GOT3 (cell line): ENCODE results near the gene NOG.

Experiments used
- DNase-seq: peaks from one replicate; lab custom pipeline; 2025; ENCODE audit warnings: mixed read lengths; lab: John Stamatoyannopoulos, UW

The NOG gene

GRCh38 chr17:56596691-56597494 is 3.4 kb downstream of the NOG start:
- DNase-seq, result no peak

DNA sequence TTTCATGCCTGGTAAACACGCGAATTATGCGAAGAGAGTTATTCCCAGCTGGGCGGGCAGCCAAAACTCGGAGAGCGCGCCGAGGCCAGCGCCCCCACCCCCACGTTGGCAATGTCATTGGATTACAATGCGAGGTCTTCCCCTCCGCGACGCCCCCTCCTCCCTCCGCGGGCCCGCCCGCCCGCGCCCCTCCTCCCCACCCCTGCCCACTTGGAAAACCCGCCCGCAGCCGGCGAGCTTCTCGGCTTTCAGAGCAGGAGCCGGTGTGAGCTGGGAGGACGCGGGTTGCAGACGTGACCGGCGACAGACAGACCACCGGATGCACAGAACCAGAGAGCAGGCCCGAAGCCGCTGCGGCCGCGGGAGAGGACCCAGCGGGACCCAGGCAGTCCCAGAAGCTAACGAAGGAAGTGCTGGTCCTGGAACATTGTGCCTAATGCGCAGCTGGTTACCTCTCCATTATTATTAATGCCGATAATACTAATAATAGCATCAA is 4.0 kb downstream of the NOG start:
- DNase-seq, result no peak

GRCh38 chr17:56598466-56598865 is 5.0 kb downstream of the NOG start:
- no peak for DNase-seq

GRCh38 chr17:56599088-56599487 is 5.6 kb downstream of the NOG start:
- no peak for DNase-seq

GRCh38 chr17:56599566-56599965 is 6.1 kb downstream of the NOG start:
- DNase-seq, result no peak

- no peak for DNase-seq
These were observed 6.8 kb downstream of the NOG start for GRCh38 chr17:56600256-56600655.

DNA sequence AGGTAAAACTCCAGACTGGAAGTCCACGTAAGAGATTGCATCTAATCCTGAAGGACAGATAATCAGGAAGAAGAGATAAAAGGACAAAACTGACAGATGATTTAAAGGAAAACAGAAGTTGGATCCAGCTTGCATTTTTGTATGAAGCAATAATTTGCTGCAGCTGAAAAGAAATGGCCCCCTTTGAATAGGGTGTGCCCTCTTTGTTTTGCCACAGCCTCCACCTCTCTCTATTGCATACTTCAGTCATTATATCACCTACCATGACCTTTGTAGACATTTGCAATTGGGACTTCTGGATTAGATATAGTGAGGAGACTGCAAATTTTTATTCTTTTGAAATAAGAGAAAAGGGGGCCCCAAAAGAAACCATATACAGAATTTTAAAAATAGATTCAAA is 8.1 kb downstream of the NOG start:
- DNase-seq, result no peak

- no peak for DNase-seq
These were observed 9.0 kb downstream of the NOG start for GRCh38 chr17:56602292-56603130.

DNA sequence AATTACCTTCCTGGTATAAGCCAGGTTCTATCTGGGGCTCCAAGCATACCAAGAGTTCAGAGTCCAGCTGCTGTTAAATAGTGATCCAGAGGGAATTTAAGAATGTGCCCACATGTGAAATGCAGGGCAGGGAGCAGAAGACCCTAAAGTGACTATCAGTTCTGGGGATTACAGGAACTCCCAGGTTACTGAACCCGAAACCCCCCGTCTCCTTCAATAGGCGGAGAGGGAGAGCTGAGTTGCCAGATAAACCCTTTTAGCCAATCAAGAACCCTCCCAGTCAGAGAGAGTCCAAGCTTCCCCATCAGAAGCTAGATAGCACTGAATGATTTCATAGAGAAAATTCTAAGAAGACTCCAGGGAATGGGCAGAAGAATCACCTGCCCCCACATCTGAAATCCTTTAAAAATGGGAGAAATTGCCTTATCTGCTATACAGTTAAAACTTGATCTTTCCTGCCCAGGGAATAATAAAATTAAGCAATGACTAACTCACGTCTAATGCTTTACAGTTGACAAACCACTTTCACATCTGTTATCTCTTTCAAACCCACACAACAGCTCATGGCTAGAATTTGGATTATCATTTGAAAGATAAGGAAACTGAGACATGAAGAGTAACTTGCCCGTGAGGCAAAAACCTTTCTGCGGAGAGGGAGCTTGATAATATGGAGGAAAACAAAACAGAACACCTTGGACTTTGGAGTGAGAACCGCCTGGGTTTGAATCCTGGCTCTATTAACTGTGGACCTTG is 10.2 kb downstream of the NOG start:
- DNase-seq, result no peak

DNA sequence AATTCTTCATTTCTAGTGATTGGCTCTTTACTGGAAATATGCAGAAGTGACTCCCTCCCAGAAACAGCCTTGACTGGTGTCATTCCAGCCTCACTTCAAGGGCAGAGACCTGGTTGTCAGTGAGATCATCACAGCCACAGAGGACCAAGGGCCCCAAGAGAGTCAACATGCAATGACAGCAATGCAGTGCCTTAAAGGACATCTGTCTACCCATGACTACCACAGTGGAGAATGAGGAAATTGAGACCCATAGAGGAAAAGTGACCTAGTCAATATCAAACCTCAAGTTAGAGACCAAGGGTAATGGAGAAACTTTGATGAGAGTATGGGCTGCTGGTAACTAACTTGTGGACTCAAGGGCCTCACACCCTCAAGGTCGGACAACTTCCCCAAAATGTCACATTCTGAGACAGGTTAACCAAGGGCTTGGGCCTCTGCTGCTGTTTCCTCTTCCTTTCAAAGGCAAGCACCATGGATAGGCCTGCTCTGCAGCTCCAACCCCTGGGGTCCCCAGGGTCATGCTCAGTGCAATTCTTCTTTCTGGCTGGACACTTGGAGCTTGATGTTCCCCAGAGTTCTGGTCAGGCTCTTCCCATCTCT is 11.3 kb downstream of the NOG start:
- DNase-seq, result no peak

GRCh38 chr17:56608944-56609343 is 15.4 kb downstream of the NOG start:
- DNase-seq, result no peak

GRCh38 chr17:56610321-56610720 is 16.8 kb downstream of the NOG start:
- no peak for DNase-seq

- DNase-seq, result no peak
These were observed 19.6 kb downstream of the NOG start for GRCh38 chr17:56613131-56613530.

GRCh38 chr17:56614522-56614921 is 21.0 kb downstream of the NOG start:
- no peak for DNase-seq

DNA sequence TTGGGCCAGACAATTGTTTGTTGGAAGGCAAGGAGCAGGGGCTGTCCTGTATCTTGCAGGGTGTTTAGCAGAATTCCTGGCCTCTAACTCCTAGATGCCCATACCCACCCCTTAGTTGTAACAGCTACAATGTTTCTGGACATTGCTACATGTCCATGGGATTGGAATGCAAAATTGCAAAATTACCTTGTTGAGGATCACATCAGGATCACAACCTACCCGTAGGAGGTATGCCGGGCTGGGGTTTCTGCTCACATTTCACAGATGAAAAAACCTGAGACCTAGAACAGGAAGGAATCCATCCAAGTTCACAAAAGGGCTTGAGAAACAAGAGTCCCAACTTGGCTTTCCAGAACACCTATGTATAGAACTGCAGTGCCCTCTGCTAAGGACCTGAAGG is 22.7 kb downstream of the NOG start:
- no peak for DNase-seq

GRCh38 chr17:56623383-56623782 is 29.9 kb downstream of the NOG start:
- no peak for DNase-seq

- DNase-seq, result no peak
These were observed 30.8 kb downstream of the NOG start for GRCh38 chr17:56624309-56624708.

DNA sequence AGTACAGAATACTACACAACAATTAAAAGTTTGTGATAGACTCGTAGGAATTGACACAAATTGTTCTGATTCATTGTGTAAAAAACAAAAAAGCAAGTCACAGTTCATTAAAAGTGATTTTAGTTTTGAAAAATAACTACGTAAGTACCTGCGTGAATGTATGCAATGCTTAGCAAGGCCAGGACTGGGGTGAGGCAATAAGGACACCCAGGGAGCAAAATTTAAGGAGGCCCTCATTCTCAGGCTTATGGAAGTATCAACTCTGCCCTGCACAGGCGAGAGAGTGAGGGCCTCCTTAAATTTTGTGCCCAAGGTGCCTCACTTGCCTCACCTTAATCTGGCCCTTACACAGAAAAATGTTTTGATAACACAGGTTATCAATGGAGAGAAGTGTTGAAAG is 31.4 kb downstream of the NOG start:
- DNase-seq, result no peak

DNA sequence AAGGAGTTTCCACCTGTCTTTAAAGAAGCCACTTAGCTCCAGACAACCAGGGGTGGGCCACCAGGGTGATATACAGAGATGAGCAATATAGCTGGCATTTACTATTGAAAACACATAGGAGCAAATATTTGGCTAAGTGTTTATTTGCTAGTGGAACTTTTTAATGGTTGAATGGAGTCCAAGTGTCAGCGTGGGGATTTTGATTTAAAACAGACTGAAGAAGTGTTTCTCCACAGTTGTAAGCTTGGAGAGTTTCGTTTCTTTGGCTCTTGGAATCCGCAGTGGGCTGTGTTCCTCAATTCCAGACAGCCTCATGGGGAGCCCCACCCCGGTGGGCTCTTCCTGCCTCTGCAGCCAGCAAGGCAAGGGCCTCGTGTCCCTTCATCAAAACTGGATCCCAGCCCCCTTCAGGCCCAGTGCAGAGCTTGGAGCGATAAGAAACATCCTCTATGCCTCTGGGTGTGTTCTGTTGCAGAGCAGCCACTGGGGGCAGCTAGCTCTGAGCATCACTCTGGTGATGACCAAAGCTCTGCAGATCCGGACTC is 36.1 kb downstream of the NOG start:
- DNase-seq, result no peak

DNA sequence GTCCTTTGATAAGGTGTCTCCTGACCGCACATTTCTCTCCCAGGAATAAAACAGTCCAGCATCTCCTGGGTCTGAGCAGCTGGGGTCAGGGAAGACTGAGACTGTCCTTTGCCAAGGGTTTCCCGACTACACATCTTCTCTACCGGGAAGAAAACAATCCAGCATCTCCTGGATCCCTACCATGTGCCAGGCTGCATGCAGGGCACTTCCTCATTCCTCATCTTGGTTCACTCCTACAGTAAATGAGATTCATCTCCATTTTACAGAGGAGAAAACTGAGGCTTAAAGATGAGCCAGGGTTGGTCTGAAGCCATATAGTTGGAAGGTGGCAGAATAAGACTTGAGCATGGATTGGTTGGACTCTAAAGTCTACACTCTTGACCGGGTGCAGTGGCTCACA is 36.7 kb downstream of the NOG start:
- DNase-seq, result no peak

DNA sequence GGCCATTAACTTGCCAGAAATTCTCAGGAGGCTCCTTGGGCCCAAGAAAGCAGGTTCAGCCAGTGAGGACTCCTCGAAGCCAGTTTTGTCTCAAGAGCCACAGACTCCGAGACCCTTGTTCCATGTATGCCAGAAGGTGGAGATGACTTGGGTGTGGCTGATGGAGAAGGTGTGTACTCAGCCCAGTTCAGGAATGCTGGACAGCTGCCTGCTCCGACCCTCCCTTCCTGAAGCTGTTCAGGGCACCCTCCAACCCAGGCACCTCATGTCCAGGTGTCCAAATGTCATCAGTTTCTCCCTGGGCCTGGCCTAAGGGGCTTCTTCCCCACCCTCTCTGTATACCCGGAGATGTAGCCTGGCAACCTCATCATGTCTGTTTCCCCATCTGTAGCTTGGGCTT is 40.2 kb downstream of the NOG start:
- DNase-seq, result no peak

GRCh38 chr17:56635641-56636040 is 42.1 kb downstream of the NOG start:
- no peak for DNase-seq
